Dermis blood vessel endothelial cell (primary cell): ENCODE results near the gene S100A14. TPM values are rescaled to one million over a fixed set of nuclear protein-coding genes. Genes with fewer than 3 reads are reported as not detected.

Experiments
- total RNA-seq: library from RNA; depleted of rRNA; stranded (reverse); fragments of >200 nt; gene quantifications from 2 replicates; pipeline ENCODE4 v1.2.3, GENCODE V29; 2014

The S100A14 gene
- total RNA-seq, 1 donor from 2014 or later, result 0.68 TPM

Other genes starting within 250 kb of the S100A14 start
- not detected in 2 replicates for gene S100A12, start 240.7 kb downstream of the S100A14 start, total RNA-seq
- not detected in 2 replicates for gene S100A8, start 225.3 kb downstream of the S100A14 start, total RNA-seq
- gene S100A7A, start 199.8 kb downstream of the S100A14 start, total RNA-seq, result not detected in 2 replicates
- gene S100A7, start 155.7 kb downstream of the S100A14 start, total RNA-seq, result not detected in 2 replicates
- gene S100A6, start 80.3 kb downstream of the S100A14 start, total RNA-seq, result 239 and 342 TPM in 2 replicates
- not detected in 2 replicates for gene S100A5, start 75.4 kb downstream of the S100A14 start, total RNA-seq
- 7.1 and 22.6 TPM in 2 replicates for gene S100A4, start 70.5 kb downstream of the S100A14 start, total RNA-seq
- gene S100A3, start 67.1 kb downstream of the S100A14 start, total RNA-seq, result 1.3 and 1.4 TPM in 2 replicates
- 0.51 and 0.98 TPM in 2 replicates for gene S100A2, start 50.5 kb downstream of the S100A14 start, total RNA-seq
- gene S100A16, start 3.2 kb downstream of the S100A14 start, total RNA-seq, result 581 and 601 TPM in 2 replicates
- 39.0 and 91.7 TPM in 2 replicates for gene S100A13, start 11.2 kb upstream of the S100A14 start, total RNA-seq
- not detected in 2 replicates for gene S100A1, start 12.1 kb upstream of the S100A14 start, total RNA-seq
- gene CHTOP, start 17.7 kb upstream of the S100A14 start, total RNA-seq, result 21.1 and 25.9 TPM in 2 replicates
- gene SNAPIN, start 42.4 kb upstream of the S100A14 start, total RNA-seq, result 45.6 and 60.8 TPM in 2 replicates
- 267 and 268 TPM in 2 replicates for gene ILF2, start 54.7 kb upstream of the S100A14 start, total RNA-seq
- 54.4 and 56.5 TPM in 2 replicates for gene NPR1, start 62.4 kb upstream of the S100A14 start, total RNA-seq
- 31.3 and 42.7 TPM in 2 replicates for gene INTS3, start 111.7 kb upstream of the S100A14 start, total RNA-seq
- 27.6 and 30.0 TPM in 2 replicates for gene SLC27A3, start 159.1 kb upstream of the S100A14 start, total RNA-seq